Measurements from ENCODE around the gene SMG5.

The SMG5 gene

GRCh38 chr1:156214024-156214748 is 68.4 kb downstream of the SMG5 start:
- Histone ChIP-seq H3K36me3 (ENCODE audit: low read length) (no peaks in the 10 kb centered on the region), H3K4me2 (ENCODE audit: low read depth, low read length, poor library complexity, severe bottlenecking) (peak overlapping the region; percentile 84), H3K4me3 (ENCODE audit: insufficient read depth, low read length, poor library complexity, severe bottlenecking) (peak overlapping the region; percentile 93), H3K9me2 (replicated peaks; ENCODE audit: insufficient read depth, low read length) (no peaks in the 10 kb centered on the region), H3K9me3 (ENCODE audit: insufficient read depth, low read length) (no peaks in the 10 kb centered on the region), H4K20me1 (ENCODE audit: low read depth, low read length) (no peaks in the 10 kb centered on the region), H3K27ac (ENCODE audit: low read depth, low read length) (no peak overlapping the region; the same call in 1 of the 2 replicates), H3K27me3 (ENCODE audit: low read length) (no peaks in the 10 kb centered on the region), H3F3A (ENCODE audit: insufficient read depth) (no peaks in the 10 kb centered on the region; the same call in 1 of the 2 replicates), H3K9ac (ENCODE audit: low read length) (peak overlapping the region; percentile 78), H3K79me2 (ENCODE audit: insufficient read depth, low read length) (peaks cover 30% of the 10 kb centered on the region), H2AFZ (ENCODE audit: low read depth, low read length, severe bottlenecking) (no peak overlapping the region)
- TF ChIP-seq, protein P1, sequence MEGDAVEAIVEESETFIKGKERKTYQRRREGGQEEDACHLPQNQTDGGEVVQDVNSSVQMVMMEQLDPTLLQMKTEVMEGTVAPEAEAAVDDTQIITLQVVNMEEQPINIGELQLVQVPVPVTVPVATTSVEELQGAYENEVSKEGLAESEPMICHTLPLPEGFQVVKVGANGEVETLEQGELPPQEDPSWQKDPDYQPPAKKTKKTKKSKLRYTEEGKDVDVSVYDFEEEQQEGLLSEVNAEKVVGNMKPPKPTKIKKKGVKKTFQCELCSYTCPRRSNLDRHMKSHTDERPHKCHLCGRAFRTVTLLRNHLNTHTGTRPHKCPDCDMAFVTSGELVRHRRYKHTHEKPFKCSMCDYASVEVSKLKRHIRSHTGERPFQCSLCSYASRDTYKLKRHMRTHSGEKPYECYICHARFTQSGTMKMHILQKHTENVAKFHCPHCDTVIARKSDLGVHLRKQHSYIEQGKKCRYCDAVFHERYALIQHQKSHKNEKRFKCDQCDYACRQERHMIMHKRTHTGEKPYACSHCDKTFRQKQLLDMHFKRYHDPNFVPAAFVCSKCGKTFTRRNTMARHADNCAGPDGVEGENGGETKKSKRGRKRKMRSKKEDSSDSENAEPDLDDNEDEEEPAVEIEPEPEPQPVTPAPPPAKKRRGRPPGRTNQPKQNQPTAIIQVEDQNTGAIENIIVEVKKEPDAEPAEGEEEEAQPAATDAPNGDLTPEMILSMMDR (IDR thresholded peaks at IDR 0.05; ENCODE audit: insufficient read depth, low read length, poor library complexity, severe bottlenecking), result no peak
- TF ChIP-seq EZH2phosphoT487 (conservative IDR thresholded peaks at IDR 0.05; ENCODE audit: low read length), result no peak

- Histone ChIP-seq H3K27ac (ENCODE audit: low read depth, low read length) (peak overlapping the region; percentile 81), H3K9me3 (ENCODE audit: insufficient read depth, low read length) (no peaks in the 10 kb centered on the region), H3K4me3 (ENCODE audit: insufficient read depth, low read length, poor library complexity, severe bottlenecking) (peak overlapping the region; percentile 93), H3K36me3 (ENCODE audit: low read length) (no peaks in the 10 kb centered on the region), H2AFZ (ENCODE audit: low read depth, low read length, severe bottlenecking) (peak overlapping the region; percentile 22), H3K27me3 (ENCODE audit: low read length) (no peaks in the 10 kb centered on the region), H4K20me1 (ENCODE audit: low read depth, low read length) (no peaks in the 10 kb centered on the region), H3K4me2 (ENCODE audit: low read depth, low read length, poor library complexity, severe bottlenecking) (peak overlapping the region; percentile 84), H3K9me2 (replicated peaks; ENCODE audit: insufficient read depth, low read length) (no peaks in the 10 kb centered on the region), H3F3A (ENCODE audit: insufficient read depth) (no peaks in the 10 kb centered on the region; the same call in 1 of the 2 replicates), H3K9ac (ENCODE audit: low read length) (peak overlapping the region; percentile 78), H3K79me2 (ENCODE audit: insufficient read depth, low read length) (peaks cover 28% of the 10 kb centered on the region)
- TF ChIP-seq, protein P1 (IDR thresholded peaks at IDR 0.05; ENCODE audit: insufficient read depth, low read length, poor library complexity, severe bottlenecking), result no peak
- no peak for TF ChIP-seq EZH2phosphoT487 (conservative IDR thresholded peaks at IDR 0.05; ENCODE audit: low read length)
Observed at GRCh38 chr1:156213644-156213966, 69.0 kb downstream of the SMG5 start.

GRCh38 chr1:156212833-156213643 is 69.6 kb downstream of the SMG5 start, which contains the start of gene PMF1:
Gene PMF1 (plus strand): TSS chr1:156213007. CDS start chr1:156213016, 9 bp downstream.
- H3K9ac ChIP-seq (ENCODE audit: low read length), result peak within 1 kb of the TSS; percentile 78
- H3K36me3 ChIP-seq (ENCODE audit: low read length), result no peaks in the 10 kb centered on the region
- peak within 1 kb of the TSS; percentile 84 for H3K4me2 ChIP-seq (ENCODE audit: low read depth, low read length, poor library complexity, severe bottlenecking)
- H2AFZ ChIP-seq (ENCODE audit: low read depth, low read length, severe bottlenecking), result peak within 1 kb of the TSS; percentile 22
- H3K9me2 ChIP-seq (replicated peaks; ENCODE audit: insufficient read depth, low read length), result no peaks in the 10 kb centered on the region
- H3K79me2 ChIP-seq (ENCODE audit: insufficient read depth, low read length), result peaks cover 25% of the 10 kb centered on the region
- no peak for TF ChIP-seq EZH2phosphoT487 (conservative IDR thresholded peaks at IDR 0.05; ENCODE audit: low read length)
- TF ChIP-seq, protein P1 (IDR thresholded peaks at IDR 0.05; ENCODE audit: insufficient read depth, low read length, poor library complexity, severe bottlenecking), result no peak
- H3K27ac ChIP-seq (ENCODE audit: low read depth, low read length), result peak within 1 kb of the TSS; percentile 81
- no peaks in the 10 kb centered on the region for H3K9me3 ChIP-seq (ENCODE audit: insufficient read depth, low read length)
- no peaks in the 10 kb centered on the region; the same call in 1 of the 2 replicates for H3F3A ChIP-seq (ENCODE audit: insufficient read depth)
- H3K27me3 ChIP-seq (ENCODE audit: low read length), result no peaks in the 10 kb centered on the region
- H4K20me1 ChIP-seq (ENCODE audit: low read depth, low read length), result no peaks in the 10 kb centered on the region
- peak within 1 kb of the TSS; percentile 93 for H3K4me3 ChIP-seq (ENCODE audit: insufficient read depth, low read length, poor library complexity, severe bottlenecking)

All from SU-DHL-6 (cell line).